Measurements from ENCODE around the gene RASGRF2.

- no peak for TF ChIP-seq MYC (IDR thresholded peaks at IDR 0.05; ENCODE audit: borderline replicate concordance, low read length)
- no peak for TF ChIP-seq POLR2AphosphoS2 (conservative IDR thresholded peaks at IDR 0.05; ENCODE audit: low read length)
- TF ChIP-seq, protein P1, sequence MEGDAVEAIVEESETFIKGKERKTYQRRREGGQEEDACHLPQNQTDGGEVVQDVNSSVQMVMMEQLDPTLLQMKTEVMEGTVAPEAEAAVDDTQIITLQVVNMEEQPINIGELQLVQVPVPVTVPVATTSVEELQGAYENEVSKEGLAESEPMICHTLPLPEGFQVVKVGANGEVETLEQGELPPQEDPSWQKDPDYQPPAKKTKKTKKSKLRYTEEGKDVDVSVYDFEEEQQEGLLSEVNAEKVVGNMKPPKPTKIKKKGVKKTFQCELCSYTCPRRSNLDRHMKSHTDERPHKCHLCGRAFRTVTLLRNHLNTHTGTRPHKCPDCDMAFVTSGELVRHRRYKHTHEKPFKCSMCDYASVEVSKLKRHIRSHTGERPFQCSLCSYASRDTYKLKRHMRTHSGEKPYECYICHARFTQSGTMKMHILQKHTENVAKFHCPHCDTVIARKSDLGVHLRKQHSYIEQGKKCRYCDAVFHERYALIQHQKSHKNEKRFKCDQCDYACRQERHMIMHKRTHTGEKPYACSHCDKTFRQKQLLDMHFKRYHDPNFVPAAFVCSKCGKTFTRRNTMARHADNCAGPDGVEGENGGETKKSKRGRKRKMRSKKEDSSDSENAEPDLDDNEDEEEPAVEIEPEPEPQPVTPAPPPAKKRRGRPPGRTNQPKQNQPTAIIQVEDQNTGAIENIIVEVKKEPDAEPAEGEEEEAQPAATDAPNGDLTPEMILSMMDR (IDR thresholded peaks at IDR 0.05), result no peak
- TF ChIP-seq ZFP36 (IDR thresholded peaks at IDR 0.05; ENCODE audit: borderline replicate concordance, partially characterized antibody), result no peak
- no peak for TF ChIP-seq EHMT2 (IDR thresholded peaks at IDR 0.05; ENCODE audit: low read depth)
- no peak for TF ChIP-seq CEBPB (IDR thresholded peaks at IDR 0.05)
- TF ChIP-seq REST (IDR thresholded peaks at IDR 0.05), result no peak
- TF ChIP-seq POLR2A (IDR thresholded peaks at IDR 0.05; ENCODE audit: low read length), result no peak
- TF ChIP-seq JUN (IDR thresholded peaks at IDR 0.05), result no peak
These were observed 17.6 kb downstream of the RASGRF2 start for GRCh38 chr5:80977764-80978163.

Measured in A549 (cell line).